RWPE2 (cell line): ENCODE results near the gene OASL.
"Not testable (repeated sequence)": the region's sequence is repeated elsewhere in the genome, so short reads cannot be mapped to it uniquely, and the experiment has no call there.

Source experiments
- ATAC-seq: fragments of 200-7000 bp; cut with Tn5 transposase; 3 replicates; pipeline ENCODE4 v1.9.1; 2021; ENCODE audit warnings: low read depth
- DNase-seq: peaks from one replicate; pipeline ENCODE4 v3.0.0-alpha.2; 2020; ENCODE audit warnings: low spot score
- H3K27ac ChIP-seq: fragments of 450-650 bp; 2 replicates; pipeline ENCODE4 v1.5.1; 2017; ENCODE audit warnings: mild to moderate bottlenecking; ENCODE audit not compliant: poor library complexity, severe bottlenecking
- H3K27me3 ChIP-seq: fragments of 250-450 bp; sonication (Bioruptor Pico); 2 replicates; pipeline ENCODE4 v1.5.1; 2021; ENCODE audit warnings: mild to moderate bottlenecking, moderate library complexity; ENCODE audit not compliant: insufficient read depth, poor library complexity, severe bottlenecking
- H3K36me3 ChIP-seq: fragments of 250-450 bp; sonication (Bioruptor Pico); 2 replicates; pipeline ENCODE4 v1.5.1; 2020; ENCODE audit warnings: low read depth, mild to moderate bottlenecking, moderate library complexity
- H3K4me1 ChIP-seq: fragments of 250-450 bp; sonication (Bioruptor Pico); 2 replicates; pipeline ENCODE4 v1.5.1; 2021; ENCODE audit warnings: mild to moderate bottlenecking, moderate library complexity; ENCODE audit not compliant: insufficient read depth, poor library complexity, severe bottlenecking
- H3K4me3 ChIP-seq: fragments of 250-450 bp; sonication (Bioruptor Pico); 2 replicates; pipeline ENCODE4 v1.5.1; 2021; ENCODE audit warnings: mild to moderate bottlenecking, moderate library complexity; ENCODE audit not compliant: severe bottlenecking
- H3K9me3 ChIP-seq: fragments of 250-450 bp; sonication (Bioruptor Pico); 2 replicates; pipeline ENCODE4 v1.5.1; 2021; ENCODE audit warnings: mild to moderate bottlenecking, moderate library complexity; ENCODE audit not compliant: severe bottlenecking
- TF ChIP-seq, protein P1 (sequence below): fragments of 450-650 bp; IDR thresholded peaks from one replicate; pipeline ENCODE4 v1.5.1; 2017; ENCODE audit warnings: mild to moderate bottlenecking, moderate library complexity; ENCODE audit not compliant: poor library complexity, severe bottlenecking

Gene OASL

DNA sequence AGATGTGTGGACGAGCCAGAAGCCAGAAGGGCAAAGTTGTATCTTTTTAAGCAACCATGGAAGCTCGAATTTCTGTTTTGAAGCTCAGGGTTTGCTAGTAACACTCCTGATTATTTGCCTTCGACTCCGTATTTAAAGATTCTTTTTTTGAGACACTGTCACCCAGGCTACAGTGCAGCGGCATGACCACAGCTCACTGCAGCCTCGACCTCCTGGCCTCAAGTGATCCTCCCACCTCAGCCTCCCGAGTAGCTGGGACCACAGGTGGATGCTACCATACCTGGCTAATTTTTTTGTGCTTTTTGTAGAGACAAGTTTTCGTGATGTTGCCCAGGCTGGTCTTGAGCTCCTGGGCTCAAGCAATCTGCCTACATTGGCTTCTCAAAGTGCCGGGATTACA is 18.7 kb upstream of the OASL start:
- no peak for ATAC-seq

DNA sequence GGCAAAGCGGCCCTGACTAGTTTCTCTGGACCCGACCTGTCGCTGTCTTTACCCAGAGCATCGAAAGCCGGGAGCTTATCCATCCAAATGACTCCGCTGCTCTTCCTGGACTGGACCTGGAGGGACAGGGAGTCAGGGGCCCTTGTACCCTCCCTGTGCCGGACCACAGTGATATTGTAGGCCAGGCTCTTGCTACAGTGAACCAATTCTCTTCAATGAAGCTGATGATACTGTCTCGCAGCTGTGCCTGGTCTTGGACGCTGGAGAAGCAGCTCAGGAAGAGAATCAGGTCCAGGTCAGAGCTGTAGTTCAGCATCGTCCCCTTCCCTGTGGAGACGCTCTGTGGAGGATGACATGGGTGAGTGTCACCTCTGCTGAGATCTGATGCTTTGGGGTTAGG is 14.7 kb upstream of the OASL start:
- H3K27me3 ChIP-seq = no peaks in the 10 kb centered on the region
- no peak overlapping the region for H3K27ac ChIP-seq
- H3K4me3 ChIP-seq = no peak overlapping the region
- DNase-seq (no peak), ATAC-seq (no peak)
- TF ChIP-seq, protein P1, sequence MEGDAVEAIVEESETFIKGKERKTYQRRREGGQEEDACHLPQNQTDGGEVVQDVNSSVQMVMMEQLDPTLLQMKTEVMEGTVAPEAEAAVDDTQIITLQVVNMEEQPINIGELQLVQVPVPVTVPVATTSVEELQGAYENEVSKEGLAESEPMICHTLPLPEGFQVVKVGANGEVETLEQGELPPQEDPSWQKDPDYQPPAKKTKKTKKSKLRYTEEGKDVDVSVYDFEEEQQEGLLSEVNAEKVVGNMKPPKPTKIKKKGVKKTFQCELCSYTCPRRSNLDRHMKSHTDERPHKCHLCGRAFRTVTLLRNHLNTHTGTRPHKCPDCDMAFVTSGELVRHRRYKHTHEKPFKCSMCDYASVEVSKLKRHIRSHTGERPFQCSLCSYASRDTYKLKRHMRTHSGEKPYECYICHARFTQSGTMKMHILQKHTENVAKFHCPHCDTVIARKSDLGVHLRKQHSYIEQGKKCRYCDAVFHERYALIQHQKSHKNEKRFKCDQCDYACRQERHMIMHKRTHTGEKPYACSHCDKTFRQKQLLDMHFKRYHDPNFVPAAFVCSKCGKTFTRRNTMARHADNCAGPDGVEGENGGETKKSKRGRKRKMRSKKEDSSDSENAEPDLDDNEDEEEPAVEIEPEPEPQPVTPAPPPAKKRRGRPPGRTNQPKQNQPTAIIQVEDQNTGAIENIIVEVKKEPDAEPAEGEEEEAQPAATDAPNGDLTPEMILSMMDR = no peak
- H3K36me3 ChIP-seq = no peaks in the 10 kb centered on the region
- no peaks in the 10 kb centered on the region for H3K4me1 ChIP-seq
- no peaks in the 10 kb centered on the region for H3K9me3 ChIP-seq

More for the DNA sequence above, 18.7 kb upstream of the OASL start:
- Histone ChIP-seq H3K4me1 (no peaks in the 10 kb centered on the region), H3K27ac (no peak overlapping the region), H3K27me3 (no peaks in the 10 kb centered on the region), H3K4me3 (no peak overlapping the region), H3K36me3 (no peaks in the 10 kb centered on the region), H3K9me3 (no peaks in the 10 kb centered on the region)
- TF ChIP-seq, protein P1 = no peak
- DNase-seq = no peak

DNA sequence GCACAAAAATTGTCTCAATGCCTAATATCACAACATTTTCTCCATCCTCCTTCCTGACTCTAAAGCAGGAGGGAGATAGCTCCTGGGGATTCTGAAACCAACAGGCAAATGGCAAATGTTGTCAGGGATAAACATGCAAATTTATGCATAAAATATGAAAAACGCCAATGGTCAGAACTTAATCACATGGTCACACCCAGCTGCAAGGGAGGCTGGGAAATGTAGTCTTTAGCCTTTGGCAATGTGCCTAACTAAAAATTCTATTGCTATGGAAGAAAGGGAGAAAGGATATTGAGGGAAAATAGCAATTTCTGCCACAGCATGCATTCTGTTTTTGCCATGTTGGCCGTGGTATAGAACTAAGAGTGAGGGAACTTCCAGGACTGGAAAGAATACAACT is 11.7 kb upstream of the OASL start:
- no peak for ATAC-seq
- H3K27me3 ChIP-seq = no peaks in the 10 kb centered on the region
- no peaks in the 10 kb centered on the region for H3K9me3 ChIP-seq
- no peaks in the 10 kb centered on the region for H3K36me3 ChIP-seq
- no peak overlapping the region for H3K27ac ChIP-seq
- no peak overlapping the region for H3K4me3 ChIP-seq
- TF ChIP-seq, protein P1 = no peak
- no peak for DNase-seq
- no peaks in the 10 kb centered on the region for H3K4me1 ChIP-seq

DNA sequence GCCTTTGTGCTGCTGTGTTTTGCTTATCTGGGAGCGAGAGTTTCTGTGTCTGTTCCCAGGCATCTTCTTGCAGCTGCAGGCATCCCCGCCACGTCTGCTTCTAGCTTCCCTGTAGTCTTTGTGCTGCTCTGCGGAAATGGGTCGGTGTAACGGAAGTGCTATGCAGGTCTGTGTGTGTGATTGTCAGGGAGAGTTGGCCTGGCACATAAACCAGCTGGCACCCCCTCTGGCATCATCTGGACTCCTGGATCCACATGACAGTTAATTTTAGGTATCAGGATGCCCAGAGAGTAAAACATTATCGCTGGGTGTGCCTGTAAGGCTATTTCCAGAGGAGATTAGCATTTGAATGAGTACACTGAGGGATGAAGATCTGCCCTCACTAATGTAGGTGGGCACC is 9.4 kb upstream of the OASL start:
- Histone ChIP-seq H3K27ac (no peak overlapping the region), H3K4me3 (no peak overlapping the region), H3K36me3 (no peaks in the 10 kb centered on the region), H3K27me3 (no peaks in the 10 kb centered on the region), H3K4me1 (no peaks in the 10 kb centered on the region), H3K9me3 (no peaks in the 10 kb centered on the region)
- TF ChIP-seq, protein P1 = no peak
- ATAC-seq = no peak
- DNase-seq = no peak

DNA sequence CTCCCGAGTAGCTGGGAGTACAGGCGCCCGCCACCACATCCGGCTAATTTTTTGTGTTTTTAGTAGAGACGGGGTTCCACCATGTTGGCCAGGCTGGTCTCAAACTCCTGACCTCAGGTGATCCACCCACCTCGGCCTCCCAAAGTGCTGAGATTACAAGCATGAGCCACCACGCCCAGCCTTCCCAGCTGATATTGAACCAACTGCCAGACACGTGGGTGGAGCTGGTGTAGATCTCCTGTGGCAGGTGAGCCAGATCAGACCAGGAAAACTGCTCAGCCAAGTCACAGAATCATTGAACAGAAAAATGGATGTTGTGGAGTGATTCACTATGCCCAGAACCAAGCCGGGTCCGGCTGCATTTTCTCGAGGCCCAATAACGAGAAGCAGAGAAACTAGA is 8.4 kb upstream of the OASL start:
- H3K27me3 ChIP-seq, H3K36me3 ChIP-seq, H3K4me3 ChIP-seq, H3K9me3 ChIP-seq, ATAC-seq, H3K27ac ChIP-seq, DNase-seq, H3K4me1 ChIP-seq: not testable (repeated sequence)
